Measurements from ENCODE around the gene TTC19.

- TF ChIP-seq CTCF (conservative IDR thresholded peaks at IDR 0.05; ENCODE audit: low read length) = no peak
- no peak for TF ChIP-seq EZH2phosphoT487 (IDR thresholded peaks at IDR 0.05; ENCODE audit: borderline replicate concordance)
These were observed 28.4 kb upstream of the TTC19 start for GRCh38 chr17:15971098-15971678.

Measured in Loucy (cell line).